Measurements from ENCODE around the gene AK3. TPM values are rescaled to one million over a fixed set of nuclear protein-coding genes. Genes with fewer than 3 reads are reported as not detected.

The AK3 gene
- total RNA-seq, 2 donors from 2014 or later: 51.5 to 59.8 TPM

DNA sequence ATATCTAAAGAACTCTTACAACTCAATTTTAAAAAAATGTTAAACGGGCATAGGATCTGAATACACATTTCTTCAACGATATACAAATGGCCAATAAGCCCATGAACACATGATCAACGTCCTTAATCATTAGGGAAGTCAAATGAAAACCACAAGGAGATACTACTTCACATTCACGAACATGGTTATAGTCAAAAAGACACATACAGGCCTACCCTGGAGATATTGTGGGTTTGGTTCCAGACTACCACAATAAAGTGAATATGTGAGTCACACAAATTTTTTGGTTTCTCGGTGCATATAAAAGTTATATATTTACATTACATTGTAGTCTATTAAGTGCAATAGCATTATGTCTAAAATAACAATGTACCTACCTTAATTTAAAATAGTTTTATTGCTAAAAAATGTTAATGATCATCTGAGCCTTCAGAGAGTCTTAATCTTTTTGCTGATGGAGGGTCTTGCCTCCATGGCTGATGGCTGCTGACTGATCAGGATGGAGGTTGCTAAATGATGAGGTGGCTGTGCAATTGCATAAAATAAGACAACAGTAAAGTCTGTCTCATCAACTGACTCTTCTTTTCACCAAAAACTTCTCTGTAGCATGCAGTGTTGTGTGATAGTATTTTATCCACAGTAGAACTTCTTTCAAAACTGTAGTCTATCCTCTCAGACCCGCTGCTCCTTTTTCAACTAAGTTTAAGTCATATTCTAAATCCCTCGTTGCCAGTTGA is 15.1 kb downstream of the AK3 start:
- Histone ChIP-seq H3K27me3 (ENCODE audit: control insufficient read depth, insufficient read depth, low read length, poor library complexity, severe bottlenecking) (no peaks in the 10 kb centered on the region), H3K9me3 (ENCODE audit: control insufficient read depth, low read length) (no peaks in the 10 kb centered on the region), H3K9ac (ENCODE audit: extremely low read depth, low read length, poor library complexity, severe bottlenecking) (no peak overlapping the region), H3K27ac (ENCODE audit: low read depth, low read length) (no peak overlapping the region), H3K4me3 (ENCODE audit: low read length) (no peak overlapping the region), H3K36me3 (ENCODE audit: control insufficient read depth, insufficient read depth, low read length) (peaks cover 42% of the 10 kb centered on the region), H3K4me1 (ENCODE audit: control insufficient read depth, insufficient read depth, low read length) (no peaks in the 10 kb centered on the region)
- Mint-ChIP-seq H3K4me1 (peaks cover under 1% of the 10 kb centered on the region), H3K36me3 (ENCODE audit: low read depth) (peaks cover 31% of the 10 kb centered on the region), H3K9me3 (no peaks in the 10 kb centered on the region), H3K4me3 (no peak overlapping the region), H3K27ac (no peak overlapping the region), H3K27me3 (ENCODE audit: insufficient read depth) (no peaks in the 10 kb centered on the region)
- no peak for DNase-seq
- 87 to 96% methylated on average over 3 to 6 of the region's 7 CpGs for WGBS, 2 experiments (ENCODE audit: insufficient coverage in 1 of 2, insufficient read length in 1 of 2)
- TF ChIP-seq, protein P1, sequence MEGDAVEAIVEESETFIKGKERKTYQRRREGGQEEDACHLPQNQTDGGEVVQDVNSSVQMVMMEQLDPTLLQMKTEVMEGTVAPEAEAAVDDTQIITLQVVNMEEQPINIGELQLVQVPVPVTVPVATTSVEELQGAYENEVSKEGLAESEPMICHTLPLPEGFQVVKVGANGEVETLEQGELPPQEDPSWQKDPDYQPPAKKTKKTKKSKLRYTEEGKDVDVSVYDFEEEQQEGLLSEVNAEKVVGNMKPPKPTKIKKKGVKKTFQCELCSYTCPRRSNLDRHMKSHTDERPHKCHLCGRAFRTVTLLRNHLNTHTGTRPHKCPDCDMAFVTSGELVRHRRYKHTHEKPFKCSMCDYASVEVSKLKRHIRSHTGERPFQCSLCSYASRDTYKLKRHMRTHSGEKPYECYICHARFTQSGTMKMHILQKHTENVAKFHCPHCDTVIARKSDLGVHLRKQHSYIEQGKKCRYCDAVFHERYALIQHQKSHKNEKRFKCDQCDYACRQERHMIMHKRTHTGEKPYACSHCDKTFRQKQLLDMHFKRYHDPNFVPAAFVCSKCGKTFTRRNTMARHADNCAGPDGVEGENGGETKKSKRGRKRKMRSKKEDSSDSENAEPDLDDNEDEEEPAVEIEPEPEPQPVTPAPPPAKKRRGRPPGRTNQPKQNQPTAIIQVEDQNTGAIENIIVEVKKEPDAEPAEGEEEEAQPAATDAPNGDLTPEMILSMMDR (conservative IDR thresholded peaks at IDR 0.05): no peak

DNA sequence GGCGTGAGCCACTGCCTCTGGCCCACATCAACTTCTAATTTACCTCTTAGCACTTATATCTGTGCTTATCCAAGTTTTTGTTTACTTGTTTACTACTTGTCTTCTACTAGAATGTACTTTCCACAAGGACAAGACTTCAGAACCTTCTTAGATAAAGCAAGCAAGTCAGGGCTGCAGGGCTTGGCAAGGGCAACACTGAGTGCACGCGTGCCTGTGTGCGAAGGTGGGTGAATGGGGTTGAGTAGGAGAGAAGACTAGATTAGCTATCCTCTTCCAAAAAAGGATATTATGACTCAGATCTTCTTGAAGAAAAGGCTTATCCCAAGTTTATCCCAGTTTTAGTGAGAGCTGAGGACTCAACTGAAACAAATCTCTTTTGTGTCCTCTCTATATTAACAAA is 19.3 kb downstream of the AK3 start:
- H3K27me3 ChIP-seq (ENCODE audit: control insufficient read depth, insufficient read depth, low read length, poor library complexity, severe bottlenecking): no peaks in the 10 kb centered on the region
- H3K9me3 Mint-ChIP-seq: no peaks in the 10 kb centered on the region
- TF ChIP-seq, protein P1 (conservative IDR thresholded peaks at IDR 0.05): no peak
- no peak overlapping the region for H3K4me3 ChIP-seq (ENCODE audit: low read length)
- H3K9me3 ChIP-seq (ENCODE audit: control insufficient read depth, low read length): peaks cover 4% of the 10 kb centered on the region
- peaks cover 4% of the 10 kb centered on the region for H3K4me1 Mint-ChIP-seq
- peaks cover 75% of the 10 kb centered on the region for H3K36me3 ChIP-seq (ENCODE audit: control insufficient read depth, insufficient read depth, low read length)
- peaks cover 59% of the 10 kb centered on the region for H3K36me3 Mint-ChIP-seq (ENCODE audit: low read depth)
- H3K4me1 ChIP-seq (ENCODE audit: control insufficient read depth, insufficient read depth, low read length): no peaks in the 10 kb centered on the region
- H3K4me3 Mint-ChIP-seq: no peak overlapping the region
- H3K9ac ChIP-seq (ENCODE audit: extremely low read depth, low read length, poor library complexity, severe bottlenecking): no peak overlapping the region
- 95 to 100% methylated on average over 2 to 4 of the region's 4 CpGs for WGBS, 2 experiments (ENCODE audit: insufficient coverage in 1 of 2, insufficient read length in 1 of 2)
- H3K27ac ChIP-seq (ENCODE audit: low read depth, low read length): no peak overlapping the region
- H3K27ac Mint-ChIP-seq: no peak overlapping the region
- no peak for DNase-seq
- H3K27me3 Mint-ChIP-seq (ENCODE audit: insufficient read depth): no peaks in the 10 kb centered on the region

DNA sequence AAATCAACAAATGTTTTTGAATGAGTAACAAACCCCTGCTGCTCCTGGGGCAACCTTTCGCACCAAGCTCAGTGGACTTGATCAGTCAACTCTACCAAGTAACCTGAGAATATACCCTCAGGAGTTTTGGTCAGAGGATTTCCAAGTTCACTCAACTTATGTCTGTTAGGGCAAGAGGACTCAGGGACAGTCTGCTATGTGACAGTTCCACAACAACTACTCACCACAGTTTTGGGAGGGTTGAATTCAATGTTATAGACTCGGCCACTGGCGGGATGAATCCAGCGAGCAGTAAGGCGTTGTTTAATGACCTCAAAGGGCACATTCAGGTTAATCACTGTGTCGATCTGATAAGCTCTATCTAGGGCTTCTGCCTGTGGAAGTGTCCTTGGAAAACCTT is 22.1 kb downstream of the AK3 start:
- Histone ChIP-seq H3K4me1 (ENCODE audit: control insufficient read depth, insufficient read depth, low read length) (no peaks in the 10 kb centered on the region), H3K4me3 (ENCODE audit: low read length) (no peak overlapping the region), H3K27me3 (ENCODE audit: control insufficient read depth, insufficient read depth, low read length, poor library complexity, severe bottlenecking) (no peaks in the 10 kb centered on the region), H3K27ac (ENCODE audit: low read depth, low read length) (no peak overlapping the region), H3K9ac (ENCODE audit: extremely low read depth, low read length, poor library complexity, severe bottlenecking) (no peak overlapping the region), H3K36me3 (ENCODE audit: control insufficient read depth, insufficient read depth, low read length) (peaks cover 85% of the 10 kb centered on the region), H3K9me3 (ENCODE audit: control insufficient read depth, low read length) (peaks cover 13% of the 10 kb centered on the region)
- Mint-ChIP-seq H3K27ac (no peak overlapping the region), H3K36me3 (ENCODE audit: low read depth) (peaks cover 71% of the 10 kb centered on the region), H3K9me3 (peaks cover 3% of the 10 kb centered on the region), H3K4me1 (peaks cover 4% of the 10 kb centered on the region), H3K4me3 (no peak overlapping the region), H3K27me3 (ENCODE audit: insufficient read depth) (no peaks in the 10 kb centered on the region)
- DNase-seq: no peak
- WGBS, 2 experiments (ENCODE audit: insufficient coverage in 1 of 2, insufficient read length in 1 of 2): 96 to 100% methylated on average over 2 to 6 of the region's 6 CpGs
- TF ChIP-seq, protein P1 (conservative IDR thresholded peaks at IDR 0.05): no peak
